Hepatocyte (in vitro differentiated cells): Measurements from ENCODE around the gene SLC25A30.
"Not testable (repeated sequence)": the region's sequence is repeated elsewhere in the genome, so short reads cannot be mapped to it uniquely, and the experiment has no call there.

ENCODE experiments used
- CTCF ChIP-seq: fragments of 200-600 bp; sonication (generic); IDR thresholded peaks from 2 replicates; pipeline ENCODE4 v1.5.1; 2016; ENCODE audit warnings: antibody characterized with exemption, mild to moderate bottlenecking; ENCODE audit not compliant: poor library complexity
- EZH2 ChIP-seq: fragments of 200-600 bp; sonication (generic); IDR thresholded peaks from 2 replicates; pipeline ENCODE4 v1.6.1; 2016; ENCODE audit warnings: antibody characterized with exemption, mild to moderate bottlenecking, borderline replicate concordance
- EZH2phosphoT487 ChIP-seq: fragments of 200-600 bp; sonication (generic); IDR thresholded peaks from one replicate; pipeline ENCODE4 v1.6.1; 2018; ENCODE audit warnings: antibody characterized with exemption, mild to moderate bottlenecking, low read depth, moderate library complexity; ENCODE audit not compliant: unreplicated experiment, severe bottlenecking

DNA sequence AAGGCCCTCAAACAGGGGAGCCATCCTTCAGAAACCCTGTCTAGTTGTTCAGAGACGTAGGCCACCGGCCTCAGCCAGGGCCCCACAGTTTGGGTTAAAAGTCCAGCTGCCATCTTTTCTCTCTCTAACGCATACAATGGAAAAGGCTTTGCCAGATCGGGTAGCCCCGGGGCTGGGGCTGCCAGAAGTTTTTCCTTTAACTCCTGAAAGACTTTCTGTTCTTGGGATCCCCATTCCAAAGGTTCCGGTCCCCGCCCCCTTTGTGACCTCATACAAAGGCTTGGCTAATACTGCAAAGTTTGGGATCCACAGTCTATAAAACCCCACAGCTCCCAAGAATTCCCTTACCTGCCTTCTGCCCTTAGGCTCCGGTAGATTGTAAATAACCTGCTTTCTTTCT is 37.5 kb downstream of the SLC25A30 start:
- TF ChIP-seq CTCF, EZH2, EZH2phosphoT487: not testable (repeated sequence)
